ENCODE data around the gene JAKMIP1.
A peak's percentile ranks its signal among the peaks of the same experiment; 100 is the strongest.

Gene JAKMIP1

GRCh38 chr4:6177587-6178197, 22.7 kb downstream of the JAKMIP1 start:
- peak; percentile 20 for DNase-seq

- DNase-seq = no peak
Measured at GRCh38 chr4:6175426-6175825, 24.9 kb downstream of the JAKMIP1 start.

- DNase-seq = no peak
Measured at GRCh38 chr4:6172927-6173200, 27.5 kb downstream of the JAKMIP1 start.

- DNase-seq = no peak
Measured at GRCh38 chr4:6172093-6172926, 28.0 kb downstream of the JAKMIP1 start.

GRCh38 chr4:6169239-6169638, 31.1 kb downstream of the JAKMIP1 start:
- no peak for DNase-seq

GRCh38 chr4:6165766-6166165, 34.6 kb downstream of the JAKMIP1 start:
- no peak for DNase-seq

GRCh38 chr4:6162885-6163284, 37.5 kb downstream of the JAKMIP1 start:
- no peak for DNase-seq

GRCh38 chr4:6161921-6162464, 38.4 kb downstream of the JAKMIP1 start:
- no peak for DNase-seq

- no peak for DNase-seq
Measured at GRCh38 chr4:6160536-6160935, 39.8 kb downstream of the JAKMIP1 start.

GRCh38 chr4:6157926-6158325, 42.4 kb downstream of the JAKMIP1 start:
- DNase-seq = no peak

- no peak for DNase-seq
Measured at GRCh38 chr4:6155996-6156750, 44.2 kb downstream of the JAKMIP1 start.

- DNase-seq = no peak
Measured at GRCh38 chr4:6154875-6155274, 45.5 kb downstream of the JAKMIP1 start.

- no peak for DNase-seq
Measured at GRCh38 chr4:6153874-6154273, 46.5 kb downstream of the JAKMIP1 start.

- no peak for DNase-seq
Measured at GRCh38 chr4:6152869-6153705, 47.3 kb downstream of the JAKMIP1 start.

GRCh38 chr4:6150046-6150735, 50.2 kb downstream of the JAKMIP1 start:
- DNase-seq = no peak

GRCh38 chr4:6148506-6149205, 51.7 kb downstream of the JAKMIP1 start:
- DNase-seq = no peak

GRCh38 chr4:6147441-6147840, 52.9 kb downstream of the JAKMIP1 start:
- no peak for DNase-seq

- DNase-seq = no peak
Measured at GRCh38 chr4:6143603-6144181, 56.7 kb downstream of the JAKMIP1 start.

GRCh38 chr4:6142935-6143602, 57.3 kb downstream of the JAKMIP1 start:
- DNase-seq = no peak

GRCh38 chr4:6142511-6142910, 57.8 kb downstream of the JAKMIP1 start:
- no peak for DNase-seq

- no peak for DNase-seq
Measured at GRCh38 chr4:6141554-6141953, 58.8 kb downstream of the JAKMIP1 start.

All from NCI-H146 (cell line).